Esophagus mucosa (tissue), 1 donor: ENCODE data around the gene KDM4C. TPM values are rescaled to one million over a fixed set of nuclear protein-coding genes. Genes with fewer than 3 reads are reported as not detected.
"Not testable (repeated sequence)": the region's sequence is repeated elsewhere in the genome, so short reads cannot be mapped to it uniquely, and the experiment has no call there.

Source experiments
- ATAC-seq: fragments of 200-7000 bp; cut with Tn5 transposase; one replicate; pipeline ENCODE4 v1.9.1; 2020
- total RNA-seq: library from RNA; stranded (reverse); gene quantifications from one replicate; pipeline ENCODE4 v1.2.4, GENCODE V29; 2023
- donor health status: DM: yes; HTN: yes; CAD: no.

Gene KDM4C
- total RNA-seq, 1 donor from 2014 or later, result 19.2 TPM

GRCh38 chr9:6984941-6985578, 227.3 kb downstream of the KDM4C start:
- no peak for ATAC-seq

- no peak for ATAC-seq
Measured at GRCh38 chr9:6986141-6986815, 228.5 kb downstream of the KDM4C start.

GRCh38 chr9:6987381-6987780, 229.6 kb downstream of the KDM4C start:
- no peak for ATAC-seq

- no peak for ATAC-seq
Measured at GRCh38 chr9:6991418-6991817, 233.6 kb downstream of the KDM4C start.

- no peak for ATAC-seq
Measured at GRCh38 chr9:6996061-6996854, 238.5 kb downstream of the KDM4C start.

- ATAC-seq, result no peak
Measured at GRCh38 chr9:6997330-6997729, 239.6 kb downstream of the KDM4C start.

- ATAC-seq, result no peak
Measured at GRCh38 chr9:6999794-7000193, 242.0 kb downstream of the KDM4C start.

- ATAC-seq, result no peak
Measured at GRCh38 chr9:7001571-7001970, 243.8 kb downstream of the KDM4C start.

GRCh38 chr9:7003861-7004260, 246.1 kb downstream of the KDM4C start:
- no peak for ATAC-seq

- no peak for ATAC-seq
Measured at GRCh38 chr9:7006417-7006816, 248.6 kb downstream of the KDM4C start.

GRCh38 chr9:7008411-7008810, 250.6 kb downstream of the KDM4C start:
- ATAC-seq, result no peak

- ATAC-seq, result no peak
Measured at GRCh38 chr9:7009065-7009464, 251.3 kb downstream of the KDM4C start.

- no peak for ATAC-seq
Measured at GRCh38 chr9:7011395-7012067, 253.8 kb downstream of the KDM4C start.

GRCh38 chr9:7027996-7028395, 270.2 kb downstream of the KDM4C start:
- ATAC-seq, result no peak

- ATAC-seq, result no peak
Measured at GRCh38 chr9:7028591-7028990, 270.8 kb downstream of the KDM4C start.

GRCh38 chr9:7030943-7031342, 273.2 kb downstream of the KDM4C start:
- ATAC-seq, result not testable (repeated sequence)

GRCh38 chr9:7033076-7034045, 275.6 kb downstream of the KDM4C start:
- ATAC-seq, result no peak

GRCh38 chr9:7037176-7037575, 279.4 kb downstream of the KDM4C start:
- ATAC-seq, result no peak

- ATAC-seq, result no peak
Measured at GRCh38 chr9:7042124-7042523, 284.4 kb downstream of the KDM4C start.

- peak; percentile 23 for ATAC-seq
Measured at GRCh38 chr9:7045361-7045760, 287.6 kb downstream of the KDM4C start.

- ATAC-seq, result no peak
Measured at GRCh38 chr9:7051711-7052110, 293.9 kb downstream of the KDM4C start.

- ATAC-seq, result no peak
Measured at GRCh38 chr9:7053903-7054302, 296.1 kb downstream of the KDM4C start.
